CD4-positive, alpha-beta T cell treated with Interleukin-15 for 1 hour (primary cell): ENCODE results near the gene GUCA1C.

Experiments used
- DNase-seq: peaks from one replicate; pipeline ENCODE4 v3.0.0-alpha.2; 2020

GUCA1C gene

GRCh38 chr3:108899530-108899929, 54.1 kb downstream of the GUCA1C start:
- DNase-seq: no peak

GRCh38 chr3:108897883-108898282, 55.8 kb downstream of the GUCA1C start:
- no peak for DNase-seq

- DNase-seq: no peak
Measured at GRCh38 chr3:108894981-108895380, 58.7 kb downstream of the GUCA1C start.

- no peak for DNase-seq
Measured at GRCh38 chr3:108891833-108892232, 61.8 kb downstream of the GUCA1C start.

GRCh38 chr3:108887777-108888176, 65.9 kb downstream of the GUCA1C start:
- DNase-seq: no peak

- no peak for DNase-seq
Measured at GRCh38 chr3:108887121-108887520, 66.6 kb downstream of the GUCA1C start.

GRCh38 chr3:108883373-108883772, 70.3 kb downstream of the GUCA1C start:
- no peak for DNase-seq

GRCh38 chr3:108882762-108883161, 70.9 kb downstream of the GUCA1C start:
- no peak for DNase-seq

- DNase-seq: no peak
Measured at GRCh38 chr3:108879915-108880314, 73.8 kb downstream of the GUCA1C start.

GRCh38 chr3:108877901-108878300, 75.8 kb downstream of the GUCA1C start:
- no peak for DNase-seq

- DNase-seq: no peak
Measured at GRCh38 chr3:108863799-108864135, 89.9 kb downstream of the GUCA1C start.

GRCh38 chr3:108862865-108863798, 90.5 kb downstream of the GUCA1C start:
- no peak for DNase-seq

GRCh38 chr3:108861401-108861800, 92.3 kb downstream of the GUCA1C start:
- no peak for DNase-seq
